ENCODE data around the gene CDCA4. TPM values are rescaled to one million over a fixed set of nuclear protein-coding genes. Genes with fewer than 3 reads are reported as not detected.

CDCA4 gene
- total RNA-seq, 1 donor from 2014 or later: 15.2 TPM

GRCh38 chr14:105067969-105068301 lies 47.1 kb upstream of the CDCA4 start:
- Histone ChIP-seq H3K9me3 (no peaks in the 10 kb centered on the region), H3K36me3 (no peaks in the 10 kb centered on the region), H3K4me3 (no peak overlapping the region), H3K4me1 (no peaks in the 10 kb centered on the region), H3K27ac (no peak overlapping the region), H3K27me3 (no peaks in the 10 kb centered on the region)
- intact Hi-C loops (cut with DNase I): no loop called here
- DNase-seq (ENCODE audit: extremely low spot score in 2 of 2): no peak
- TF ChIP-seq CTCF (IDR thresholded peaks at IDR 0.05) (no peak), POLR2A (IDR thresholded peaks at IDR 0.05) (no peak), POLR2AphosphoS5 (IDR thresholded peaks at IDR 0.05; ENCODE audit: insufficient read depth in 1 of 2, low read depth in 1 of 2) (no peak)

- Histone ChIP-seq H3K4me3 (no peak overlapping the region), H3K9me3 (no peaks in the 10 kb centered on the region), H3K4me1 (no peaks in the 10 kb centered on the region), H3K36me3 (no peaks in the 10 kb centered on the region), H3K27me3 (no peaks in the 10 kb centered on the region), H3K27ac (no peak overlapping the region)
- intact Hi-C loops (cut with DNase I): no loop called here
- DNase-seq (ENCODE audit: extremely low spot score in 2 of 2): no peak
- TF ChIP-seq POLR2AphosphoS5 (IDR thresholded peaks at IDR 0.05; ENCODE audit: insufficient read depth in 1 of 2, low read depth in 1 of 2): no peak
- TF ChIP-seq POLR2A (IDR thresholded peaks at IDR 0.05): no peak
- no peak for TF ChIP-seq CTCF (IDR thresholded peaks at IDR 0.05)
These were observed 46.5 kb upstream of the CDCA4 start for GRCh38 chr14:105067140-105067968.

GRCh38 chr14:105066240-105067071 lies 45.6 kb upstream of the CDCA4 start:
- H3K36me3 ChIP-seq: no peaks in the 10 kb centered on the region

GRCh38 chr14:105065280-105066228 lies 44.7 kb upstream of the CDCA4 start, which contains the start of gene GPR132:
Gene GPR132 (minus strand): TSS chr14:105065430. CDS start chr14:105055420, 10,010 bp downstream.
- H3K9me3 ChIP-seq: no peaks in the 10 kb centered on the region
- H3K36me3 ChIP-seq: no peaks in the 10 kb centered on the region
- DNase-seq (ENCODE audit: extremely low spot score in 2 of 2): no peak
- H3K4me3 ChIP-seq: peak within 1 kb of the TSS in 1 of 2 donors; percentile 35
- no peaks in the 10 kb centered on the region for H3K27me3 ChIP-seq
- H3K4me1 ChIP-seq: no peaks in the 10 kb centered on the region
- intact Hi-C loops (cut with DNase I): no loop called here
- peak within 1 kb of the TSS; percentile 77 for H3K27ac ChIP-seq
- TF ChIP-seq POLR2AphosphoS5 (IDR thresholded peaks at IDR 0.05; ENCODE audit: insufficient read depth in 1 of 2, low read depth in 1 of 2) (peak in 1 of 2 donors; percentile 56), CTCF (IDR thresholded peaks at IDR 0.05) (no peak)

More at GRCh38 chr14:105066240-105067071, 45.6 kb upstream of the CDCA4 start:
- DNase-seq (ENCODE audit: extremely low spot score in 2 of 2): no peak
- Histone ChIP-seq H3K9me3 (no peaks in the 10 kb centered on the region), H3K4me1 (no peaks in the 10 kb centered on the region), H3K27me3 (no peaks in the 10 kb centered on the region), H3K4me3 (no peak overlapping the region), H3K27ac (peak overlapping the region; percentile 36)
- intact Hi-C loops (cut with DNase I): no loop called here
- TF ChIP-seq POLR2A (IDR thresholded peaks at IDR 0.05): no peak
- TF ChIP-seq CTCF (IDR thresholded peaks at IDR 0.05): no peak
- TF ChIP-seq POLR2AphosphoS5 (IDR thresholded peaks at IDR 0.05; ENCODE audit: insufficient read depth in 1 of 2, low read depth in 1 of 2): no peak

Measured in vagina (tissue), 2 donors.